Suprapubic skin (tissue), 4 donors: ENCODE results near the gene RBP3.

Experiments used
- EP300 ChIP-seq: sonication (generic); formaldehyde crosslinking; IDR thresholded peaks from one replicate; pipeline ENCODE4 v1.6.1; 2017; ENCODE audit warnings: antibody characterized with exemption
- POLR2A ChIP-seq, 2 donors: fragments of 450-650 bp; IDR thresholded peaks; one replicate each; pipeline ENCODE4 v1.6.1; 2017; ENCODE audit warnings: antibody characterized with exemption in 2 of 2, mild to moderate bottlenecking in 2 of 2, moderate library complexity in 2 of 2
- POLR2AphosphoS5 ChIP-seq, 3 donors: sonication (generic); formaldehyde crosslinking; IDR thresholded peaks; one replicate each; pipeline ENCODE4 v1.6.1; 2017; ENCODE audit warnings: antibody characterized with exemption in 3 of 3
- TF ChIP-seq, protein P1 (sequence below), 2 donors: fragments of 200-600 bp in 1 of 2; fragments of 450-650 bp in 1 of 2; sonication (generic) in 1 of 2; IDR thresholded peaks; one replicate each; pipeline ENCODE4 v1.5.1; 2016 to 2019; ENCODE audit warnings: antibody characterized with exemption in 2 of 2, mild to moderate bottlenecking in 1 of 2, moderate library complexity in 1 of 2

DNA sequence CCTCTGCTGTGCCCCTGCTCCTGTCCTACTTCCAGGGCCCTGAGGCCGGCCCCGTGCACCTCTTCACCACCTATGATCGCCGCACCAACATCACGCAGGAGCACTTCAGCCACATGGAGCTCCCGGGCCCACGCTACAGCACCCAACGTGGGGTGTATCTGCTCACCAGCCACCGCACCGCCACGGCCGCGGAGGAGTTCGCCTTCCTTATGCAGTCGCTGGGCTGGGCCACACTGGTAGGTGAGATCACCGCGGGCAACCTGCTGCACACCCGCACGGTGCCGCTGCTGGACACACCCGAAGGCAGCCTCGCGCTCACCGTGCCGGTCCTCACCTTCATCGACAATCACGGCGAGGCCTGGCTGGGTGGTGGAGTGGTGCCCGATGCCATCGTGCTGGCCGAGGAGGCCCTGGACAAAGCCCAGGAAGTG lies 1.8 kb downstream of the RBP3 start:
- TF ChIP-seq, protein P1, sequence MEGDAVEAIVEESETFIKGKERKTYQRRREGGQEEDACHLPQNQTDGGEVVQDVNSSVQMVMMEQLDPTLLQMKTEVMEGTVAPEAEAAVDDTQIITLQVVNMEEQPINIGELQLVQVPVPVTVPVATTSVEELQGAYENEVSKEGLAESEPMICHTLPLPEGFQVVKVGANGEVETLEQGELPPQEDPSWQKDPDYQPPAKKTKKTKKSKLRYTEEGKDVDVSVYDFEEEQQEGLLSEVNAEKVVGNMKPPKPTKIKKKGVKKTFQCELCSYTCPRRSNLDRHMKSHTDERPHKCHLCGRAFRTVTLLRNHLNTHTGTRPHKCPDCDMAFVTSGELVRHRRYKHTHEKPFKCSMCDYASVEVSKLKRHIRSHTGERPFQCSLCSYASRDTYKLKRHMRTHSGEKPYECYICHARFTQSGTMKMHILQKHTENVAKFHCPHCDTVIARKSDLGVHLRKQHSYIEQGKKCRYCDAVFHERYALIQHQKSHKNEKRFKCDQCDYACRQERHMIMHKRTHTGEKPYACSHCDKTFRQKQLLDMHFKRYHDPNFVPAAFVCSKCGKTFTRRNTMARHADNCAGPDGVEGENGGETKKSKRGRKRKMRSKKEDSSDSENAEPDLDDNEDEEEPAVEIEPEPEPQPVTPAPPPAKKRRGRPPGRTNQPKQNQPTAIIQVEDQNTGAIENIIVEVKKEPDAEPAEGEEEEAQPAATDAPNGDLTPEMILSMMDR (IDR thresholded peaks at IDR 0.05): no peak
- no peak for TF ChIP-seq EP300
- TF ChIP-seq POLR2AphosphoS5 (IDR thresholded peaks at IDR 0.05): no peak
- no peak for TF ChIP-seq POLR2A (IDR thresholded peaks at IDR 0.05)
